K562 (cell line): ENCODE results near the gene GCNT2.

Experiments used
- ATF3 ChIP-seq, 2 experiments: fragments of 450-650 bp in 1 of 2; sonication (generic) in 1 of 2; formaldehyde crosslinking in 1 of 2; IDR thresholded peaks in 1 of 2; conservative IDR thresholded peaks in 1 of 2; 2 replicates each; pipeline versions ENCODE4 v1.6.1 to v1.8.1; 2016 to 2023; ENCODE audit warnings: mild to moderate bottlenecking in 2 of 2, moderate library complexity in 2 of 2, inconsistent platforms in 1 of 2, missing genetic modification reagents in 1 of 2
- CTCF ChIP-seq, 3 experiments: IDR thresholded peaks in 2 of 3; conservative IDR thresholded peaks in 1 of 3; 2 replicates each; pipeline ENCODE4 v1.5.1; 2011 to 2012; ENCODE audit warnings: low read length in 3 of 3, mild to moderate bottlenecking in 3 of 3, control low read depth in 2 of 3, improper control_type of control experiment in 1 of 3, inconsistent platforms in 1 of 3, low read depth in 1 of 3, mixed read lengths in 1 of 3, moderate library complexity in 1 of 3; ENCODE audit not compliant: insufficient read depth in 2 of 3
- ETS2 ChIP-seq: IDR thresholded peaks from 2 replicates; pipeline ENCODE4 v1.6.1; 2016; ENCODE audit warnings: borderline replicate concordance, missing genetic modification characterization, mild to moderate bottlenecking, moderate library complexity, missing compliant biosample characterization; ENCODE audit not compliant: poor library complexity, severe bottlenecking
- MYC ChIP-seq, 2 experiments: fragments of 250-450 bp in 1 of 2; sonication (Bioruptor Pico) in 1 of 2; IDR thresholded peaks; 2 replicates each; pipeline versions ENCODE4 v1.5.1 to v1.6.1; 2012 to 2021; ENCODE audit warnings: low read depth in 2 of 2, borderline replicate concordance in 1 of 2, improper control_type of control experiment in 1 of 2, low read length in 1 of 2, mild to moderate bottlenecking in 1 of 2, moderate library complexity in 1 of 2
- PCBP2 ChIP-seq: fragments of 200-400 bp; formaldehyde crosslinking; IDR thresholded peaks from 2 replicates; pipeline ENCODE4 v1.6.1; 2018; ENCODE audit warnings: low read length, low read depth, mild to moderate bottlenecking, moderate library complexity; ENCODE audit not compliant: poor library complexity, severe bottlenecking
- PML ChIP-seq: IDR thresholded peaks from 2 replicates; pipeline ENCODE4 v1.6.1; 2012; ENCODE audit warnings: low read length, inconsistent platforms
- POLR2A ChIP-seq: fragments of 450-650 bp; conservative IDR thresholded peaks from 2 replicates; pipeline ENCODE4 v1.6.1; 2016
- PURB ChIP-seq: sonication (generic); formaldehyde crosslinking; IDR thresholded peaks from 2 replicates; pipeline ENCODE4 v1.9.0; 2021; ENCODE audit warnings: low read depth, mild to moderate bottlenecking, missing genetic modification reagents
- SP1 ChIP-seq: sonication (generic); formaldehyde crosslinking; IDR thresholded peaks from 2 replicates; pipeline ENCODE4 v1.8.1; 2022; ENCODE audit warnings: mild to moderate bottlenecking, missing genetic modification reagents
- STAT6 ChIP-seq: sonication (generic); formaldehyde crosslinking; IDR thresholded peaks from 2 replicates; pipeline ENCODE4 v1.8.1; 2023; ENCODE audit warnings: mild to moderate bottlenecking, missing genetic modification reagents
- TAF1 ChIP-seq: IDR thresholded peaks from 2 replicates; pipeline ENCODE4 v1.6.1; 2011; ENCODE audit warnings: mild to moderate bottlenecking, low read length, moderate library complexity; ENCODE audit not compliant: insufficient read depth, control insufficient read depth, severe bottlenecking; ENCODE audit errors: extremely low read depth
- TCF7 ChIP-seq: sonication (generic); IDR thresholded peaks from 2 replicates; pipeline ENCODE4 v1.6.1; 2016; ENCODE audit warnings: antibody characterized with exemption, borderline replicate concordance

GRCh38 chr6:10479939-10480700 is 41.0 kb upstream of the GCNT2 start:
- TF ChIP-seq MYC (IDR thresholded peaks at IDR 0.05; ENCODE audit: low read depth, low read length), result no peak
- no peak for TF ChIP-seq MYC (CRISPR knock-in tag; IDR thresholded peaks at IDR 0.05; ENCODE audit: borderline replicate concordance, low read depth)
- no peak for TF ChIP-seq TCF7
- TF ChIP-seq POLR2A, result no peak
- no peak for TF ChIP-seq SP1 (CRISPR knock-in tag)
- no peak for TF ChIP-seq STAT6
- TF ChIP-seq CTCF (IDR thresholded peaks at IDR 0.05 in 2 of 3, conservative IDR thresholded peaks at IDR 0.05 in 1 of 3; ENCODE audit: insufficient read depth in 2 of 3, low read depth in 1 of 3, low read length in 3 of 3), result no peak
- no peak for TF ChIP-seq ATF3 (IDR thresholded peaks at IDR 0.05)
- no peak for TF ChIP-seq ATF3 (CRISPR knock-in tag; conservative IDR thresholded peaks at IDR 0.05)
- TF ChIP-seq ETS2 (tag), result no peak
- TF ChIP-seq PURB (CRISPR knock-in tag), result no peak
- no peak for TF ChIP-seq TAF1
- no peak for TF ChIP-seq PML
- no peak for TF ChIP-seq PCBP2
